IPS-NIHi7 (cell line): ENCODE results near the gene ZMPSTE24.

Source experiments
- DNase-seq: peaks from one replicate; pipeline ENCODE4 v3.0.0; 2012; ENCODE audit warnings: mixed read lengths; ENCODE audit errors: extremely low spot score

The ZMPSTE24 gene

DNA sequence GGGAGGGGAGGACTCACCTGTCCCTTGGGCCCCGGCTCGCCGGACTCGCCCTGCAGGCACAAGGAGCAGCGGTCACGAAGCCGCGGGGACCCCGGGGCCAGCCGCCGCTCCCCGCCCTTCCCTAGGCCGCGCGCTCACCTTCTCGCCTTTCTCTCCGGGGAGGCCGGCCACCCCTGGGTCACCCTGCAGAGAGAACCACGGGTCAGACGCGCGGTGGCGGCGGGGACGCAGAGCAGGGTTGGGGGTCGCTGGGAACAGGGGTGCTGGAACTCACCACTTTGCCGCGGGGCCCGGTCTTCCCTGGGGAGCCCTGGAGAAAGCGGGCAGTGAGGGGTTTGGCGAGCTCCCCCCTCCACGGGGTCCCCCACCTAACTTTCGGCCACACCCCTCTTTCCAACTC lies 45.8 kb downstream of the ZMPSTE24 start:
- DNase-seq, result no peak

DNA sequence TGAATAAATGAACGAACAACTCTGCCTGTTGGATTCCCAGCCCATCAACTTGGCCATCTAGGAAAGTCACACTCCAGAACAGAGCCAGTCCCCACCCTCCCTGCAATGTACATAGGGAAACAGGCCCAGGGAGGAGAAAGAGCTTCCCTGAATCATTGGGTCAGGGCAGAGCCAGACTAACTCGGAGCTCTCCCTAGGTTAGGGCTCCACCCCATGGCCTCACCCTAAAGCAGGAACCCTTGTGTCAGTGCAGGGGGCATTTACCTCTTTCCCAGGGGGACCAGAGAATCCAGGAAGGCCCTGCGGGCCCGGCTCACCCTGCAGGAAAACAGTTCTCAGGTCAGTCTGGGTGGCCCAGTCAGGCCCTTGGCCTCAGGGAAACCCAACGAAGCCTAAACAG lies 47.4 kb downstream of the ZMPSTE24 start:
- no peak for DNase-seq

DNA sequence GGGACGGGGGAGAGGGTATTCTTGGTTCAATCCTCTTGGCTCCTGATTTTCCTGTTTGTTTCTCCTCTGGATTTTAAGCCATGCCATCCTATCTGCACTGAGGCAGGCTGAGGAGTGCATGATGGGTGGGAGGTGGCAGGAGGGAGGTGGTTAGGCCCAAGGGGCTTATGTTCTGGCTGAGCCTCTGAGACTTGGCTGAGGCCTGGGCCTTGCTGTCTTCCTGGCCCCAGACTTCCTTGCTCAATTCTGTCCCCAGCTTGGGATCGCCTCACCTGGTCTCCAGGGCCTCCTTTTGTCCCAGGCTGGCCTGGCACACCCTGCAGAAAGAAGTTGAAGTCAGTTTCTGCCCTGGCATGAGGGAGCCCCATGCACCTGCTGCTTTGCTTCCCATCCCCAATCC lies 47.8 kb downstream of the ZMPSTE24 start:
- no peak for DNase-seq

DNA sequence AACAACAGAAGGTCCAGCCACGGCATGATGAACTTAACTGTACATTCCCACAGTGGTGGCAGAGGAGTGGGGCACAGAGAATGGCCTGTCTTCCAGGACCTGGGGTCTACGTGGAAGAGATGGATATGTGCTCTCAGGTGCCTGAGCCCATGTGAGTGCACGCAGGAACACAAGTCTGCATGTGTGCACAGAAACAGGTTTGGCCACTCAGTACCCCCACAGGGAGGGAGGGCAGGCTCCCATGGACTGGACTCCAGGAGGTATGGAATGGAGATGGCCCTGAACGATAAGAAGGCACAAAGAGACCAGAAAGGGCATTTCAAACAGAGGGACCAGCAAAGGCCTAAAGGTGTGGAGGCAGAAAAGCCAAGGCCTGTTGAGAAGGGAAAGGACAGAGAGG lies 48.3 kb downstream of the ZMPSTE24 start:
- no peak for DNase-seq

DNA sequence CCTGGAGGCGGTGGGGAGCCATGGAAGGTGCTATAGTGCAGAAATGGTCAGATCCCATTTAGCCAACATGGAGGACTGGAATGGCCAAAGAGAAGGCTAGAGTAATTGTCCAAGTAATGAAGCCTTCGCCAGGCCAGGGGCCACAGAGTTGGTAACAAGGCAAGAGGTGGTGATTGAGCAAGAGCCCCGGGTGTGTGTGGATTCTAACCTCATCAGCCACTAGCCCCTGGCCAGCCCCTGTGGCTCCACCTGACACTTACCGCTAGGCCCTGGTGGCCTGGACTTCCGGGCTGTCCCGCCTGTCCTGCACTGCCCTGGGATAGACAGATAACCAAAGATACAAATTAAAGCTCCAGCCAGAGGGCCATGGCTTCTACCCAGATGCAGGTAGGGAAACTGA lies 49.1 kb downstream of the ZMPSTE24 start:
- no peak for DNase-seq

DNA sequence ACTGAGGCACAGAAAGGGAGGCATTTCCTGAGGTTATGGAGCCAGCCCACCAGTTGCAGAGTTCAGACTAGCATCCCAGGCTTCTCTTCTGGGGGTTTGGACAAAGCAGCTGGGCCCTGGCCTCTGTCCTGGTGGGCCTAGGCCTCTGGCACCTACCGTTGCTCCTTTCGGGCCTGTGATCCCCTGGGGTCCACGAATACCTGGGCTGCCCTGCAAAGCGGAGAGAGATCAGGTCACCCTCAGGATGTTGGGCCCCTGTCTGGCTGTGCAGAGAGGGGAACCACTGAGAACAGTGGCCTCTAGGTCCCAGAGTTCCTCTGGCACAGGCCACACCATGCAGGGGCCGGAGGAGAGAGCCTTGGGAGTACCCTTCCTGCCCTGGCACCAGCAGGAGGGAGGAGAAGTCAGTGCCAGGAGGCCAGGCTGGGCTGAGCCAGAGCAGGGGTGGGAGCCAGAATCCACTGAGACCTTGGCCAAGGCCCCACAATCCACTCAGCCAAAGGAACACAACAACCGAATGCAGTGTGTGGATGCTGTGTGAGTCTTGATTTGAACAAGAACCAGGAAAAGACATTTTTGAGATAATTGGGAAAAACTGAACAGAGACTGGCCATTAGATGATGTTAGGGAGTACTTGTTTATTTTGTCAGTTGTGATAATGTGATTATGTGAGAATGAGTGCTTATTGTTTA lies 50.1 kb downstream of the ZMPSTE24 start:
- DNase-seq, result no peak

DNA sequence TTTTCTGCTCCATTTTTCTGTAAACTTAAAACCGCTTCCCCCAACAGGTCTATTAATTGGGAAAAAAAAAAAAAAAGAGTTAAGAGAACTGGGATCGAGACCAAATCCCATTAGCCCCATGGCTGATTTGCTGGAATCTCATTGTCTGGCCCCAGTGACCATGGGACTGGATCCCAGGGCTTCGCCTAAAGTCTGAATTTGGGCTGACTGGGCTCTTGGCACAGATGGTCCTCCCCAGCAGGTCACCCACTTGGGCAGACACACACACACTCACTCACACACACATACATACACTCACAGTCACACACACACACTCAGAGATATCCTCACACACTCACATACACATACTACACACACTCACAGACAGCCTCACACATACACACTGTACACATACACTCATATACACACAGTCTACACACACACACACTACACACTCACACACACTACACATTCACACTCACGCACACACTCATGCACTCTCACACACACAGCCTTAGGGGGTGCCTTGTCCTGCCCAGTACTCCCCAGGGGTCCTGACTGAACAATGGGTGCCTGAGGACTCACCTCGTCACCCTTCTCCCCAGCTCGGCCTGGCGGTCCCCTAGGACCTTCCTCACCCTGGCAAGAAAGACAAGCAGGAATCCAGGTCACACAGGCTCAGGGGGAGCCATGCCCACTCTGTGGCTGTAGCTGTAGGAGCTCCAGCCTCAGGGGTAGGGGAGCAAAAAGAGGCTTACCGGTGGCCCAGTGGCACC lies 51.5 kb downstream of the ZMPSTE24 start:
- no peak for DNase-seq

DNA sequence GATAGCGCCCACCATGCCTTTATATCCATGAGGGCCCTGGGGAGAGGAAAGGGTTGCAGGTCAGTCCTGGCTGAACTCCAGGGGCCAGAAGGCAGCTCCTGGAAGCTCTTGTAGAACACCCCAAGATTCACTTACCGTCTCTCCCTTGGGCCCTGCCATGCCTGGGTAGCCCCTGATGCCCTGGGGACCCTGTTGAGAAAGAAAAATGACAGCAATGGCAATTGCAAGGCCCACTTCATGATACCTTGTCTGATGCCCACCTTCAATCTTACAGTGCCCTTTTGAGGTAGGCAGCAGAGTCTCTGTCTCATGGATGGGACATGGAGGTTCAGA lies 52.1 kb downstream of the ZMPSTE24 start:
- no peak for DNase-seq

DNA sequence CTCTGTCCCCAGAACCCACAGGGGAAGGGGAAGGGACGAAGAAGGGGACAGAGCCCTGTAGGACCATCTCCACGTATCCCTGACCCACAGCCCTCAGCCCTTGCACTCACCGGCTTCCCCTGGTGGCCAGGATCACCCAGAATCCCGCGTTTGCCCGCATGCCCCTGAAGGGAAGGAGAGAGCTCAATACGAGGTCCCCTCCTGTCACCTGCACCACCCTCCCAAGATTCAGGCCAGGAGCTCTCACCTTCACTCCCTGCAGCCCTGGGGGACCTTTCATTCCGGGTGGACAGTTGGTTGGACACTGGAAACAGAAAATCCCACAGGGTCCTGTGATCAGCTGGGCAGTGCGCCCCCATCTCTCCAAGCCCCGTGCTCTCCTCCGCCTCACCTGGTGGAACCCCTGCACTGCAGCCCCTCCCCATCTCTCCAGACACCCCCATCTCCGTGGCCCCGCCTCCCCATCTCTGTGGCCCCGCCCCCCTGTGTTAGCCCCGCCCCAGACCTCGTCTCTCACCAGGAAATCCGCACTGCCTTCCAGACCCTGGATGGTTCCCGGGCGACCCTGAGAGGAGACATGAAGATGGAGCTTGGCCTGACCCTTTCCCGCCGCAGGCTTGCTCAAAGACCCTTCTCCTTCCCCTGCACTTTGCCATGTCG lies 53.1 kb downstream of the ZMPSTE24 start:
- peak; percentile 57 for DNase-seq

DNA sequence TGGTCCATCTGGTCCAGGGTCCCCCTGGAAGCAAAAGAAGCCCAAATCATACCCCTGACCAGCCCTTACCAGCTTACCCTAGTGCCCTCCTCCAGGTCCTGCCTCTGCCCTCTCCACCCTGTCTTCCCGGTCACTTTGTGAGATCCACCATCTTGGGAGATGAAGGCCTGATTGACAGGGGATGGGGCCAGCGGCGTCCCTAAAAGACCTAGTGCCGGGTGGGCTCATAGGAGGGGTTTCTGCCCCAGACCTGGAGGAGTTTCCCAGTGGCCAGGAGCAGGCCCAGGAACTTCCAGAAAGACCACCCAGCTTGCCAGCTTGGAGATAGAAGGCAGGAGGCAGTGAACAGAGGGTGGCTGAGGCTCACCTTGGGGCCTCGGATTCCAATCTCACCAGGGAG lies 53.7 kb downstream of the ZMPSTE24 start:
- no peak for DNase-seq

DNA sequence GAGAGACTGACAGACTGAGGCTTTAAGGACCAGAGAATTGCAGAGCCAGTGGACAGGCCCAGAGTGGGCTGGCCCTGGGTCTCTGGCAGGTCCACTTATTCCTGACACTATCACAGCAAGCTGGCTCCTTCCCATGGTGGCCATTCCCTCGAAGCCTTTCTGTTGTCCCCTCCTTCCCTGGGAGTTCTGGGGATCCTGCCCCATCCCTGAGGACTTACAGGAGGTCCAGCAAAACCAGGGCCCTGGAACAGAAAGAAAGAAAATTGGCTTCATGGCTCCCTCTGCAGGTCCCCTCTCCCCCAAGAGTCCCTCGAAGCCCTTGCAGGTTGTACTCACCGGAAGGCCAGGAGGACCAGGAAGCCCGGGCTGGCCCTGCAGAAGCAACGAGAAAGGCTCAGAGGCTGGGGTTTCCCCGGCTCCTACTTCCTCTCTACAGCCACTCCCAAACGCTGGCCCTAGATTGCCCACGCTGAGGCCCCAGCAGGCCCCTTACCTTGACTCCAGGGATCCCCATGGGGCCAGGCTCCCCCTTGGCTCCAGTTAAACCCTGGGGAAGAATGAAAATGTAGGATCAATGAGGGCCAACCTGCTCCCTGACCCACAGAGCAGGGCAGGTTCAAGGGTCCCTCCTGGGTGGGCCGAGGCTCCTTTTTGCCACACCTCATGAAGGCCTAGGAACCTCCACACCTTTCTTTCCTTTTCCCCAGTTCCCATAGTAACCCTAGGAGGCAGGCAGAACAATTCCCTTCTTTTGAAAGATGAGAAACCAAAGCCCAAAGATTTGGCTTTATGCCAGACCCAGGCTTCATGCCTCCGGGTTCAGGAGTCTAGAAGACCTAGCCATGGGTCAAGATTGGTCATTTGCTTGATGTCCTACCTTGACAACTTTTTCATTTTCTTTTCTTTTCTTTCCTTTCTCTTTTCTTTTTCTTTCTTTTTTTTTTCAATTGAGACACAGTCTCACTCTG lies 54.5 kb downstream of the ZMPSTE24 start:
- DNase-seq, result no peak

DNA sequence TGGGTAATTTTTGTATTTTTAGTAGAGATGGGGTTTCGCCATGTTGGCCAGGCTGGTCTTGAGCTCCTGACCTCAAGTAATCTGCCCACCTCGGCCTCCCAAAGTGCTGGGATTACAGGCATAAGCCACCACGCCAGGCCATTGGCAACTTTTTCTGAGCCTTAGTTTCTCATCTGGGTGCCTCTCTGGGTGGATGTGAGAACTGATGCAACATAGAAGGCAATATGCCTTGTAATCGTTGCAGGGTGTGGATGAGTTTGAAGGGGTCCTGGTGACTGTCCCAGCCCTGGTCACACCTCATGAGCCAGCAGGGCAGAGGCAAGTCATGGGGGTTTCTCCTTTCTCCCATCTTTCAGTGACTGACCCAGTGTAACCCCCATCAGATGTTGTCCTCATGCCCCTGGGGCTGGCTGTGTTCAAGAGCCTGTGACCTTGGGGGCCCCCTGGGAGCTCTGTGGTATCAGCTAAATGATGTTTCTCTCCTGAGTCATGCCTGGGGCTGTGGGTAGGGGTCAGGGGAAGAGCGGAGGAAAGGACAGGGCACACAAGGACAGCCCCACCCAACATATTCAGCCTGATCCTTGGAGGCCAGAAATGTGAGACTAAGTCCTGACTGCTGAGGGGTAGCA lies 55.4 kb downstream of the ZMPSTE24 start:
- DNase-seq, result no peak

DNA sequence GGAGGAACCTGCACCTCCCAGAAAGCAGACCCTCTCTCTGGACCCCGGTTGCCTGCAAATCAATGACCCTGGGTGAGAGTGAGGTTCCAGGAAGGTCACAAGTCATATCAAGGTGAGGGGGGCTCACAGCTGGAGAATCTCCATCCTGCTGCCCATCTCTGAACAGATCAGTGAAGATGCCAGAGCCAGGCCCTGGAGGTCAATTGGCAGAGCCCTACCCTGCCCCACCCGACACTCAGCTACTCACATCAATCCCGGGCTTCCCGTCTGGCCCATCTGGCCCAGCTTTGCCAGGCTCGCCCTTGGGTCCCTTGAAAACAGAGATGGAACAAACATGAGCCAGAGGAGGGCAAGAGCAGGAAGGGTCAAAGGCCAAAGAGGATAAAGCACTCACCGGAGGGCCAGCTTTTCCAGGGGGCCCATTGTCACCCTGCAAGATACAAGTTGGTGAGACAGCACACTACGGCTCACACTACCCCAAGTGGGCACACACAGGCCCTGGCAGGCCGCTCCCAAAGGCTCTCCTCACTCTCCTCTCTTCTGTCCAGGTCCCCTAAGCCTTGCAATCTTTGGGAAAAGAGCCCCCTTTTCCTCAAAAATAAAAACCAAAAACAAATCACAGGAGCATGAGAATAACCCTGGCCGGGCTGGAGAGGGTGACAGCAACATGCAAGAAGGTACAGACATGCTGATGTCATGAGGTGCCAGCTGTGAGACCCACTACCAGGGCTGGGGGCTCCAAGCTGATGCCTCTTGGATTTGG lies 56.1 kb downstream of the ZMPSTE24 start:
- DNase-seq, result no peak

DNA sequence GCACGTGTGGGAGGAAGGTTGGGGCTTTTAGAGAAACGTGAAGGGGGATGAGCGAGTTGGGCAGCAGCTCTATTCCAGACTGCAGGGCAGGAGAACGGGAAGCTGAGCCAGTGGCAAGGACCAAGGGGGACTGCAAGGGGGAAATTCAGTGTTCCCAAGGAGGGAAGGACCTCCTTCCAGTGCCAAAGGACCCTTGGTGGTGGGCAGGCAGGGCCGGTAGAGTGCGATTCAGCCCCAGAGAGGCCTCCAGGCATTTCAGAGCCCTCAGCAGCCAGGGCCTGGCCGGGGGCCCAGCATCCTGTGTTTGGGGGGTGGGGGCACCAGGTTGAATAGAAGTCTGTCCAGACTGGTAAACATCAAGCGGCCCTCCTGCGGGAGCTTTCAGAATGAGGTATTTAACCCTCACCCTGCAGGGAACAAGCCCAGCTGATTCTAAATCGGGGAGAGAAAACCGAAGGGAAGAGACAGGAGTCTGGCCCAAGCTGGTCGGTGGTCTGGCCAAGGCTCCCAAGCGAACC lies 56.7 kb downstream of the ZMPSTE24 start:
- no peak for DNase-seq

DNA sequence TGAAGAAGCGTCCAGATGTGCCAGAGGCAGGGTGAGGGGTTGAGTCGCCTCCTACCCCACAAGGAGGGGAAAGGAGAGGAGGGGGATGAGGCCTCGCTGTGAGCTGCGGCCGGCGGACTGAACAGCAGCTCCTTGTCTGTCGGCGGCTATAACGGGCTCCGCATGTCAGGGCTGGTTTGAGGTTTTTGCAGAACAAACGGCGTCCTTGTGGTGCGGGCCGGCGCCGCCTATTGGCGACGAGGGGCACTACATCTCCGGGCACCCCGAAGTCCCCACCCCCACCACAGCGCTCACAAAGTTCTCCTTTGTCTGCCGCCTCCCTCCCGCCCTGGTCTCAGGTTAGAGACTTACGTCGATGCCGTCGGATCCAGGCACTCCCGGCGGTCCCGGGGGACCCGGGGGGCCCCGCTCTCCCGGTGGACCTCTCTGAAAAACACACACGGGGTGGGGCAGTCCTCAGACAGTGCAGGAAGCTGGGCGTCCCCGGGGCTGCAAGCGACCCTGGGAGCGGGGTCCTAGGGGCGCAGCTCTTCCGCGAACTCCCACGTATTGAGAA lies 57.3 kb downstream of the ZMPSTE24 start:
- peak; percentile 88 for DNase-seq

DNA sequence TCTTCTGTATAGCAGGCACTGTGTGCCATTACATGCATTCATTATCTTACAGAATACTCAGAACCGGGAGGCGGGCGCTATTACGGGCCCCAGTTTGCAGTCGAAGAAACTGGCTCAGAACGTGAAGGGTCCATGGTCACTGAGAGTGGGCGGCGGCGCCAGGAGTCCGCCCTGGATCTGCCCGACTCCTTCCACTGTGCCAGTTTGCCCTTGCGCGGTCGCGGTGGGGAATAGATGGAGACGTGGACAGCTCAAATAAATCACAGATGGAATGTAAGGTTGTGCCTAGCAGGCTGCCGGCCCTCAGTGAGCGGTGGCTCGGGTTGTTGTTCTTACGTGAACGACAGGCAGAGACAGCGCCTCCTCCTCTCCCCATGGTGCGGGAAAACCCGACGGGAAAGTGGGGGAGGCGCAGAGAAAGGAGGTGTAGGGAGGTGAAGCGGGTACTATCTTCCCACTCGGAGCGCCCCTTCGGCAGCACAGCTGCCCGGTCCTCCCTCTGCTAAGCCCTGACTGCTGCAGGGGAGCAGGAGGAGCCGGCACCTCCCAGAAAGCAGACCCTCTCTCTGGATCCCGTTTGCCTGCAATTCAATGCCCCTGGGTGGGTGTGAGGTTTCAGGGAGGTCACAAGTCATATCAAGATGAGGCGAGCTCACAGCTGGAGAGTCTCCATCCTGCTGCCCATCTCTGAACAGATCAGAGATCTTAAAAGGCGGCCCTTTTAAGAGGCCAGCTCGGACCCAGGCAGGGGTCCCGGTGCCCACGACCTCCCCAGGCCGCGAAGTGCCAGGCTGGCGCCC lies 58.0 kb downstream of the ZMPSTE24 start:
- DNase-seq, result peak; percentile 47

DNA sequence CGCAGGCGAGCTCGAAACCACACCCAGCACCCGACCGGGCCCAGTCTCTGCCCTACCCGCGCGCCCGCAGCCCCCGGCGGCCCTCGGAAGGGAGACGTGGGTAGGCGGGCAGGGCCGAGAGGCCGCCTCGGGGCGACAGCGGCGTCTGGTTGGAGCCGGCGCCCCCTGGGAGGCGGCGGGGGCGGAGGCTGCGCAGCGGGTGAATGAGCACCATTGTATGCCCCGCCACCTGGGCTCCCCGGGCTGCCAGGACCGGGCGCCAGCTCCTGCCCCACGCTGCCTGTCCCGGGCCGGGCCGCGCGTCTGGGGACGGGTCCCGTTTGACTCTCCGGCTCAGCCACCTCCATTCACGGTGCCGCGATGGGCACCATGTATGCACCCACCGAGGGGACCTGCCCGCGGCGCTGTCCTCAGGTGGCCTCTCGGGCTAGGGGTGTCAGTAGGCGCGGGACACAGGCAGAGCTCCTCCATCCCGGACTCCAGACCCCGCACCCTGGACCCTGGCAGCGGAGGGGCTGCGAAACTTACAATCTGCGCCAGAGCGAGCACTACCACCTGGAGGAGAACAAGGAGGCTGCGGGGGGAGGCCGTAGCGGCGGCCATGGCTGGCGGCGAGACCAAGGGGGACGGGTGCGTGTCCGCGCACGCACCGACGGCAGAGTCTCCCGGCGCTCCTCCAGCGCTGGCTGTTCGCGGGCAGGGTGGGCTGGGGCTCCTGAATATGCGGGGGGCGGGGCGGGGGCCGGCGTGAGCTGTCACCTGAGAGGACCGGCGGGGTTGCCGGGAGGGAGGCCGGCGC lies 58.8 kb downstream of the ZMPSTE24 start, which contains the start of gene COL9A2:
TSS of gene COL9A2 (minus strand) at position 692 of the 799 bp plus-strand sequence. CDS start at position 603, 89 bp downstream.
- peak; percentile 58 for DNase-seq

DNA sequence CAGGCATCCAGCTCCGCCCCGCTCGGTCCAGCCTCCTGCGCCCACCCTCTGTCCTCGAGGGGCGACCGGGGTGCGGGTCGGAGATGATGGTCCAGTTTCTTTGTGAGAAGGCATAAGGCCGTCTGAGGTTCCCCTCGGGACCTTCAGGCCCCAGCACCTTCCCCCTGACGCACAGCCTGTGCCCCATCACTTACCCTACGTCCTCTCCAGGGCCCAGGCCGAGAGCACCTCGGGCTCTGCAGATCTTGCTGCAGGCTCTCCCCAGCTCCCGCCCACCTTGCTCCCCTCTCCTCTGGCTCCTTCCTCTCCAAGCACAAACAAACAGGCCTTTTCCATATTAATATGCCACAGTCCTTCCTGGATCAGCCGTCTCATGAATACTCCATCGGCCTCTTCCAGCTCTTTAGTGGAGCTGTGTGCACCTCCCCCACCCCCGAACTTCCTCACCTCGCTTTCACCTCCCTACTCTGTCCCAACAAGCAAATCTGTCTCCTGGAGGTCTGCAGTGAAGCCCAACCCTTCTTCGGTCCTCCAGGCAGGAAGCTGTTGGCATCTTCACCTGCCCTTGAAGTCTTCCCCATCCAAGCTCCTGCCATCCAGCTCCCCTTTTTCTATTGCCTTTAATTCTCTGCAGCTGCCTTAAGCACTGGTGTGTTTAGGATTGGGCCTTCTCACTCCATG lies 59.5 kb downstream of the ZMPSTE24 start:
- DNase-seq, result peak; percentile 53
